HG03139 (cell line): Measurements from ENCODE around the gene ANKRD24.
A peak's percentile ranks its signal among the peaks of the same experiment; 100 is the strongest.
"Not testable (repeated sequence)": the region's sequence is repeated elsewhere in the genome, so short reads cannot be mapped to it uniquely, and the experiment has no call there.

Experiments
- ATAC-seq: cut with Tn5 transposase; IDR thresholded peaks from one replicate; pipeline ENCODE4 v1.9.1; 2021; ENCODE audit not compliant: unreplicated experiment

ANKRD24 gene

GRCh38 chr19:4197625-4198466 is 15.4 kb downstream of the ANKRD24 start:
- ATAC-seq, result no peak

DNA sequence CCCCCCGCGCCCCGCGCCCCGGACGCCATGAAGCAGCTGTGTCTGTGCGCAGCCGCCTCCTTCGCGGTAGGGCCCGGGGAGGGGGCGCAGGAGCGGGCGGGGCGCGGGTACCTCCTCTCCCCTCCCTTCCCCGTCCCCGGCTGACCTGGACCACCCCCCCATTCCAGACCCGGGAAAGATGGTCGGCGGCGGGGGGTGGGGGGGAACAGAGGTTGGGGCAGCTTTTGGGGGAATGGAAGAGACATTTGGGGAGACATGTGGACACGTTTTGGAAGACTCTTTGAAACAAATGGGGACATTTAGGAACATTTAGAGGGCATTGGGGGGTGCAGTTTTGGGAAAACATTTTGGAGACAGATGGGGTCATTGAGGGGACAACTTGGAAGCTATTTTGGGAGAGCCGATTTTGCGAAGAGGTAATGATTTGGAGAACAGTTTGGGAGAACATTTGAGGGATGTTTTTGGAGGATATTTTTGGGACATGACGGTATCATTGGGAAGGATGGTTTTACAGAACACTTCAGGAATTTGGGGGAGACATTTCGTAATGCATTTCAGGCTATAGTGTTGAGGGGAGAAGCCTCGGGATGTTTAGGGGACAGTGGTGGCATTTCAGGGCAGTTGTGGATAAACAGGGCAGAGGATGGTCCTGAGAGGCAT is 16.1 kb downstream of the ANKRD24 start:
- no peak for ATAC-seq

DNA sequence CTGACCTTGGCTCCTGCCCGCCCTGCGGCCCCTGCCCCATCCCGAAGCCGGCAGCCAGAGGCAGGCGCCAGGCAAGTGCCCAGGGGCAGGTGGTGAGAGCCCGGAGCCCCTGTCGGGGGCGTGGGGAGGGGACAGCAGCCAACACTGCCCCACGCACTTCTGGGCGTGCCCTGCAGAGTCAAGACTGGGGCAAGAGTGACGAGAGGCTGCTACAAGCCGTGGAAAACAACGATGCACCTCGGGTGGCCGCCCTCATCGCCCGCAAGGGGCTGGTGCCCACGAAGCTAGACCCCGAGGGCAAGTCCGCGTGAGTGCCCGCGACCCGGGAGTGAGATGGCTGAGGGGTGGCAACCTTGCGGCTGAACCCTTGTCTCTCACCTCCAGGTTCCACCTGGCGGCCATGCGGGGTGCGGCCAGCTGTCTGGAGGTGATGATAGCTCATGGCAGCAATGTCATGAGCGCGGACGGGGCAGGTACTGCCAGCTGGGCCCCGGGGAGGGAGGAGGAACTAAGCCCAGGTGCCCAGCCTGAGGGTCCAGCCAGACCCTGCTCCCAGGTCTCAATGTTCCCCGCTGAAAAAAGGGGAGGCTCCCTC is 17.3 kb downstream of the ANKRD24 start:
- no peak for ATAC-seq

DNA sequence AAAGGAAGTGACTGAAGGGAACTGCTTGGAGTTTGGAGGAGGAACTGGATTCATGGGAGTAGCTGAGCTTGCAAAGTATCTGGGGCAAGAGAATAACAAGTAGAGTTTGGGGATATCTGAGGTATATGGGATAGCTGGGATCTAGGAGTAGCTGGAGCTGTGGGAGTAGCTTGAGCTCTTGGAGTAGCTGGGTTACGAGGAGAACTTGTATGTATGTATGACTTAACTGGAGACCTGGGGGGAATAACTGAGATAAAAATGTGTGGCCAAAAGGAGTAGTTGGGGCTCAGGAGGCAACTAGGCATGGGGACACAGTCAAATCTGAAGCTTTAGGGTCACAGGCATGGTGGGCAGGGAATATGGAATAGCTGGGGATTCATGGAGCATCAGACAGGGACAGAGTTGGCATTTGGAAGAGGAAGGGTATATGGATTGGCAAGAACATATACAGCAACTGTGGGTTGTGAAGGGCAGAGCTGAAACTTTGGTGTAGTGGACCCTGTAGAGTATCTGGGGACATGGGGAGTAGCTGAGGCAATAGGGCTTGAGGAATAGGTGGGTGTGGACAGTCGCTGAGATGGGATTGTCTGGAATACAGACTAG is 18.6 kb downstream of the ANKRD24 start:
- no peak for ATAC-seq

- no peak for ATAC-seq
These were observed 19.3 kb downstream of the ANKRD24 start for GRCh38 chr19:4201798-4202197.

DNA sequence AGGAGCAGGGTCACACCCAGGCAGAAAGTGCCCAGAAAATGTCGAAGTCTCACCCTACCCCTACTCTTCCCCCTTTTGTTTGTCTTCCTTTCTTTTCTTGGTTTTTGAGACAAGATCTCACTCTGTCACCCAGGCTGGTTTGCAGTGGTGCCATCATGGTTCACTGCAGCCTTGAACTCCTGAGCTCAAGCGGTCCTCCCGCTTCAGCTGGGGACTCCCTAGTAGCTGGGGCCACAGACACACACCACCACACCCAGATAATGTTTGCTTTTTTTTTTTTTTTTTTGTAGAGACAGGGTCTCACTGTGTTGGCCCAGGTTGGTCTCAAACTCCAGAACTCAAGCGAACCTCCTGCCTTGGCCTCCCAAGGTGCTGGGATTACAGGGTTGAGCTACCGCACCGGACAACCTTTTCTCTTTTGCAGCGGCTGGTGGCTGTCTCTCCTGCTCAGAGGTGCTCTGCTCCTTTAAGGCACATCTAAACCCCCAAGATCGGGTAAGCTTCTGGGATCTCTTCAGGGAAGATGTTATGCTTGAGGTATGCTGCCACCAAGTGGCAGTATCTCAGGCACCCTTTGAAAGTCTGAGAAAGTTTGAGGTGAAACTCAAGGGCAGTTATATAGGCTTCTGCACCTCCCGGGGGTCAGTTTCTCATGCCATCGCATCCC is 24.5 kb downstream of the ANKRD24 start:
- ATAC-seq, result no peak

- no peak for ATAC-seq
These were observed 26.1 kb downstream of the ANKRD24 start for GRCh38 chr19:4208385-4209094.

DNA sequence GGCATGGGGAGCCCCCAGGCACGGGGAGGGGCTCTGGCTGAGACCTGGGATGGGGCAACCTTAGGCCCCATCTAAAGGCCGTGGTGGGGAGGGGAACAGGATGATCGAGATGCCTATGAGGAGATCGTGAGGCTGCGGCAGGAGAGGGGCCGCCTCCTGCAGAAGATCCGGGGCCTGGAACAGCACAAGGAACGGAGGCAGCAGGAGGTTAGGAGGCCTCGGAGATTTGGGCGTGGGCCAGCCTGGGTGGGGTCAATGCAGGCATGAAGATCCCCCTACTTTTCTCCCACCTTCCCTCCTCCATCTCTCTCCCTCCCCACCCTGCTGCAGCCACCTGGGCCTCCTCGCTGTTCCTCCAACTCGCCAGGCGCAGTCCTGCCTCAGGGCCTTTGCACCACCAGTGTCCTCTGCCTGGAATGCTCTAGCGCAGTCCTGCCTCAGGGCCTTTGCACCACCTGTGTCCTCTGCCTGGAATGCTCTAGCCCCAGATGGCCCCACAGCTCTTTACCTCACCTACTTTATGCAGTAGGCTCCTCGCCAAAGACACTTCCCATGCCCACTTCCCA is 27.8 kb downstream of the ANKRD24 start:
- no peak for ATAC-seq

GRCh38 chr19:4213116-4213515 is 30.6 kb downstream of the ANKRD24 start:
- ATAC-seq, result no peak

DNA sequence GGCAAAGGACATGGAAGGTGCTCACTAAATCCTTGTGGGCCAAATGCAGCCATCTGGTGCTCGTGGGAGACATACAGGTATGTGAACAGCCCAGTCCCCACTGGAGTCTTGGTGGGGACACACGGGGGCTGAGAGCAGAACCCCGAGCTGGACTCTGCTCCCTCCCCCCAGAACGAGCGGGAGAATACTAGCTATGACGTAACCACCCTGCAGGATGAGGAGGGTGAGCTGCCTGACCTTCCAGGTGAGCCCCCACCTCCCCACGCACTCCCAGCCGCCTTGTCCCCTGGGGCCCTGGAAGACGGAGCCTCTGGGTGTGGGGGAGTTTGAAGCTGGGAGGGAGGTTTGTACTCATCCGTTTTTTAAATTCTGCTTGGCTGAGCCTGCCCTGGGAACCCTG is 33.3 kb downstream of the ANKRD24 start:
- no peak for ATAC-seq

- no peak for ATAC-seq
These were observed 34.4 kb downstream of the ANKRD24 start for GRCh38 chr19:4216846-4217245.

DNA sequence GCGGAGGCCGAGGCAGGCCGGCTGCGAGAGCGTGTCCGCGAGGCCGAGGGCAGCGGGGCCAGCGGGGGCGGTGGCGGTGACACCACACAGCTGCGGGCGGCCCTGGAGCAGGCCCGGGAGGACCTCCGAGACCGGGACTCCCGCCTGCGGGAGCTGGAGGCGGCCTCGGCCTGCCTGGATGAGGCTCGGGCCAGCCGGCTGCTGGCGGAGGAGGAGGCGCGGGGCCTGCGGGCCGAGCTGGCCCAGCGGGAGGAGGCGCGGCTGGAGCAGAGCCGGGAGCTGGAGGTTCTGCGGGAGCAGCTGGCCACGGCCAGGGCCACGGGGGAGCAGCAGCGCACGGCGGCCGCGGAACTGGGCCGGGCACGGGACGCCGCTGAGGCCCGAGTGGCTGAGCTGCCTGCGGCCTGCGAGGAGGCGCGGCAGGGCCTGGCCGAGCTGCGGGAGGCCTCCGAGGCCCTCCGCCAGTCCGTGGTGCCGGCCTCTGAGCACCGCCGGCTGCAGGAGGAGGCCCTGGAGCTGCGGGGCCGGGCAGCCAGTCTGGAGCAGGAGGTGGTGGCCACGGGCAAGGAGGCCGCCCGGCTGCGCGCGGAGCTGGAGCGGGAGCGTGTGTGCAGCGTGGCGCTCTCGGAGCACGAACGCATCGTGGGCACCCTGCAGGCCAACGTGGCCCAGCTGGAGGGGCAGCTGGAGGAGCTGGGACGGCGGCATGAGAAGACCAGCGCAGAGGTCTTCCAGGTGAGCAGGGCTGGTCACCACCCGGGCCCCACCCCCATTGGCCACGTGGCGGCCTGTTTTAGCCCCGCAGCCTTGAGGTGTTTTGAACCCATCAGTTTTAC is 35.2 kb downstream of the ANKRD24 start:
- ATAC-seq, result no peak

GRCh38 chr19:4218523-4218922 is 36.0 kb downstream of the ANKRD24 start:
- not testable (repeated sequence) for ATAC-seq

DNA sequence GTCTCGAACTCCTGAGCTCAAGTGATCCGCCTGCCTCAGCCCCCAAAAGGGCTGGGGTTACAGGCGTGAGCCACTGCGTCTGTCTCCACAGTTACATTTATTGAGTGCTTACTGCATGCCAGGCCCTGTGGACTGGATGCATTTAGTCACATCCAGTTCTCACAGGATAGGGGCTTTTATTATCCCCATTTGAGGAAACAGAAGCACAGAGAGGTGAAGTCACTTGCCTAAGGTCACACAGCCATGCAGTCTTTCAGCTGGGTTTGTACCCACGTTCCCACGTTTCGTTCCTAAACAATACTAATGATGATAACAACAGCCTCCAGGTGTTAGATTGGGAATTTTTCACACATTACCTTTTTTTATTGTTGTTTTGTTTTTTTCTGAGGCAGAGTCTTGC is 37.7 kb downstream of the ANKRD24 start:
- ATAC-seq, result no peak

DNA sequence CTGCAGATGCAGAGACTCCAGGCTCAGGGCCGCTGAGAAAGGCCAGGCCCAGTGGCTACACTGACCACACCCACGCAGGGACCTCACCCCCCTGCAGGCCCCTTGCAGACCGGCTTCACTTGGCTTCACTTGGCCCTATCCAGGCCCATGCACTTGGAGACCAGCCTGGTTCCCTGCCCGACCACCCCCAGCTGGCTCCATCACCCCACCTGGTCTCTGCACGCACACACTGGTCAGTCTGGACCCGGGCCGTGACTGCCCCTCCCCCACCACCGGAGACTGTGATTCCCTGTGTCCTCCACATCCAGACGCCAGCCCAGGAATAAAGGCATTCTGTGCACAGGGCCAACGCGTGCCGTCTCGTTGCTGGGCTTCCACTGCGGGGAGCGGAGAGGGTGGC is 42.0 kb downstream of the ANKRD24 start:
- no peak for ATAC-seq

DNA sequence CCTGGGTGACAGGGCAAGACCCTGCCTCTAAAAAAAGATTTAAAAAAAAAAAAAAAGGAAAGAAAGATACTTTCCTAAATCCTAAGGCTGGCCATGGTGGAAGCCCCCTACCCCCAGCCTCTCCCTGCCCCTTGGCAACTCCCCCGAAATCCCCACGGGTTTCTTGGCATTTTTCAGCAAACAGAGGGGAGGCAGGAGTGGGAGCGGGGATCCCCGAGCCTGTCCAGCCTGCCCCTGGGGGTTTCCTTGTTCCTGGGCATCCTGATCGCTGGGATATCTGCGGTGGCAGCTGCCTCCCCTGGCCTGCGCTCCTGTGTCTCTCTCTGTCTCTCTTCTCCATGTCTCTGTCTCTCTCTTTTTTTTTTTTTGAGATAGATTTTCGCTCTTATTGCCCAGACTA is 43.4 kb downstream of the ANKRD24 start:
- no peak for ATAC-seq

DNA sequence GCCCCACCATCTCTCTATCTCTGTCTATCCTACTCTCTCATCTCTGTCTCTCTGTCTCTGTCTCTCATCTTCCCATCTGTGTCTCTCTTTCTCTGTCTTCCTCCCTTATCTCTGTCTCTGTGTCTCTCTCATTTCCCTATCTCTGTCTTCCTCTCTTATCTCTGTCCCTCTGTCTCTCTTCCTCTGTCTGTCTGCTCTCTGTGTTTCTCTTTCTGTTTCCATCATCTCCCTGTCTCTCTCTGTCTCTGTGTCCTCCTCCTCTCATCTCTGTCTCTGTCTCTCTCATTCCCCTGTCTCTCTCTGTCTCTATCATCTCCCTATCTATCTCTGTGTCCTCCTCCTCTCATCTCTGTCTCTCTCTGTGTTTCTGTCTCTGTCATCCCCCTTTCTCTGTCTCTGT is 45.3 kb downstream of the ANKRD24 start:
- no peak for ATAC-seq

DNA sequence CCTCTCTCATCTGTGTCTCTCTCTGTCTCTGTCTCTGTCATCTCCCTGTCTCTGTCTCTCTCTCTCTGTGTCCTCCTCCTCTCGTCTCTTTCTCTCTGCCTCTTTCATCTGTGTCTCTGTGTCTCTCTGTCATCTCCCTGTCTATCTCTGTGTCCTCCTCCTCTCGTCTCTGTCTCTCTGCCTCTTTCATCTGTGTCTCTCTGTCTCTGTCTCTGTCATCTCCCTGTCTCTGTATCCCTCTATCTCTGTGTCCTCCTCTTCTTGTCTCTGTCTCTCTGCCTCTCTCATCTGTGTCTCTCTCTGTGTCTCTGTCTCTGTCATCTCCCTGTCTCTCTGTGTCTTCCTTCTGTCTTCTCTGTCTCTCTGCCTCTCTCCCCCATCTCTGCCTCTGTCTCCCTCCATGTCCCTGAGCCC is 46.3 kb downstream of the ANKRD24 start:
- ATAC-seq, result no peak

DNA sequence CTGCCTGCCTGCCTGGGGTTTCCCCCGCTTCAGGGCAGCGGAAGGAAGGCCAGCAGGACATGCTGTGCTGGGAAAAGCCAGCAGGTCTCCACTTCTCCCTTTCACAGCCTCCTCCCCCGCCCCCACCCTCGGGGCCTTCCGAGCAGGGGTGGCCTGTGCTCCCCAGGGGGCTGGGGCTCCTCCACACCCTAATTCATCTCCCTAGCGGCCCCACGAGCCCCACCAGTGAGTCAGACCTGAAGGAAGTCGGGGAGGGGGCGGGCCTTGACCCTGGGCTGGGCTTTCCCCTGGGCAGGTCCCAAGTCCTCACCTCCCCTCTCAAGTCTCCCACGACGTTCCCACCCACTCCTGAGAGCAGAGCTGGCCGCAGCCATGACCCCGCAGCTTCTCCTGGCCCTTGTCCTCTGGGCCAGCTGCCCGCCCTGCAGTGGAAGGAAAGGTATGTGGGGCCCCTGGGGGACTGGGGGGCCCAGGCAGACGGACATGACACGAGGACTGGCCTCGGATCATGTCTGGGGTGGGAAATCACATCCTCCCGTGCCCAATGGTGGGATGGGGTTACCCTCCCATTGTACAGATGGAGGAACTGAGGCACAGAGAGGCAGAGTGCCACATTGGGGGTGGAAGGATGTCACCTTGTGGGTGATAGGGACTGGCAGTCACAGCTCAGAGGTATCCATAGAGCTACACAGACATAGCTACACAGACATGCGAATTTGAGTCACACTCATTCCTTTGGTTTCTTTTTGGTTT is 46.9 kb downstream of the ANKRD24 start, which contains the start of gene EBI3:
TSS of gene EBI3 (plus strand) at position 345 of the 753 bp plus-strand sequence. CDS start at position 373, 28 bp downstream.
- peak; percentile 64 for ATAC-seq
